Embryonic facial prominence (tissue), 1 donor: ENCODE measurements around the gene ZDHHC9.

ENCODE experiments used
- DNase-seq: peaks from one replicate; pipeline ENCODE4 v3.0.0-alpha.2; 2016; ENCODE audit errors: extremely low spot score

ZDHHC9 gene

DNA sequence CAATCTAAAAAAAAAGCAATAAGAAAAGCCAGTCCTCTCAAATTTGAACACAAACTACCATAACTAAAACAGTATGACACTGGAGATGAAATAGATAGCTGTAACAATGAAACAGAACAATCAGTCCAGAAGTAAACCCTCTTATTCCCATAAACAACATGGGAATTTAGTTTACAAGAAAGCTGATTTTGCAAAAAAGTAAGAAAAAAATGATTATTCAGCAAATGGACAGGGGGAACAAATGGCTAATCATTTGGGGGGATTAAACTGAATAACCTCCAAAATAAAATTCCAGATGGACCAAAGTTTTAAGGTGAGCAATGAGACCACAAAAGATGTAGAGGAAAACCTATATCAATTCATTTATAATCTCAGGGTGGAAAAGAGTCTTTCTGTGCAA lies 80.0 kb downstream of the ZDHHC9 start:
- DNase-seq = no peak

DNA sequence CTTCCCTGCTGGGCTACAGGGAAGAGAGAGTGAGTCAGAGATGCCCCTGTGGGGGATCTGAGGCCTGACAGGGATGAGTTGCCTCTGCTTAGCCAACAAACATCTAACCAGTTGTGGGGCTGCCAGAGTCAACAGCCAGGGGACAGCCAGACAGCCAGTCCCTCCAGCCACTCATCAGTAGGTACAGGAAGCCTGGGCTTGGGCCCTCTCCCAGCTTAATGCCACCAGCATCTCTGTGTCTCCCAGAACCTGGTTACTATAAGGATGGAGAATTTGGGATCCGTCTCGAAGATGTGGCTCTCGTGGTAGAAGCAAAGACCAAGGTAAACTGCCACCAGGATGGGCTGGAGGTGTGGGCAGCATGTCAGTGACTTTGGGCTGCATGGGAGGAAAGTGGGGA lies 81.2 kb downstream of the ZDHHC9 start:
- DNase-seq = no peak

DNA sequence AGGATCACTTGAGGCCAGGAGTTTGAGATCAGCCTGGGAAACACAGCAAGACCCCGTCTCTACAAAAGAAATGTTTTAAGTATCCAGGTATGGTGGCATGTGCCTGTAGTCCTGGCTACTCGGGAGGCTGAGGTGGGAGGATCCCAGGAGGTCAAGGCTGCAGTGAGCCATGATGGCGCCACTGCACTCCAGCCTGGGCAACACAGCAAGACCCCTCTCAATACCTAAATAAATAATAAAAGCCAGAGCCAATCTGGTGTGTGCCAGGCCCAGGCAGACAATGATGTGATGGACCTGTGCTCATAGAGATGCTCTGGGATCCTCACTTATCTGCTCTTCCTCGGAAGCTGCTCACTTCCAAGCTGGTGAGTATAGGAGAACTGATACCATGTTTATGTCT lies 82.1 kb downstream of the ZDHHC9 start:
- DNase-seq = no peak

DNA sequence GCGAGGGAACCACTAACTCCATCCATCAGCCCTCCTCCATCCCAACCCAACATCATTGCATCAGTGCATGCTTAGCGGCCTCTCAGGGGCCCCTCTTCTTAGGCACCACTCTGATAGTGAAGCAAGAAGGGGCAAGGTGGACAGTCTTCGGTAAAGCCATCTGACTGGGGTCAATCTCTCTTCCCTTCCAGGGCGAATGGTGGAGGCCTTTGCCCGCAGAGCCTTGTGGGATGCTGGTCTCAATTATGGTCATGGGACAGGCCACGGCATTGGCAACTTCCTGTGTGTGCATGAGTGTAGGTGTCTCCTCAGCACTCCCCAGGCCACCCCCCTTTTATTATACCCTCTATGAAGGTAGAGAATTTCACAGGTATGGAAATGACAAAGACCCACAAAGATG lies 82.7 kb downstream of the ZDHHC9 start:
- DNase-seq = no peak

DNA sequence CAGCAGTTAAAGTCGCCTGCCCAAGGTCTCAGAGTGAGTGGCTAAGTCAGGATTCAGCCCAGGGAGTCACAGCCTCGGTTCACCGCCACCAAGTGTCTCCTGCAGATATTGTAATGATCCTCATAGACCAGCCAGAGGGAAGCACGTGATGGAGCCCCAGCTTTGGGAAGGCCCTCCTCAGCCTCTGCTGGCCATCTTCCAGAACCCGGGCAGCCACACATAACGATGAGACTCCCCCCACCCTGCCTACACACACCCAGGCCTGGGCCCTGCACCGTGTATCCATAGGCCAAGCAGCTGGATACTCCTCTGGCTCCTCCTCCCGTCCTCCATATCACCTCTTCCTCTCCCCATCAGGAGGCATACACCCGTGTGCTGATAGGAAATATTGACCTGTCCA lies 83.5 kb downstream of the ZDHHC9 start:
- DNase-seq = no peak

DNA sequence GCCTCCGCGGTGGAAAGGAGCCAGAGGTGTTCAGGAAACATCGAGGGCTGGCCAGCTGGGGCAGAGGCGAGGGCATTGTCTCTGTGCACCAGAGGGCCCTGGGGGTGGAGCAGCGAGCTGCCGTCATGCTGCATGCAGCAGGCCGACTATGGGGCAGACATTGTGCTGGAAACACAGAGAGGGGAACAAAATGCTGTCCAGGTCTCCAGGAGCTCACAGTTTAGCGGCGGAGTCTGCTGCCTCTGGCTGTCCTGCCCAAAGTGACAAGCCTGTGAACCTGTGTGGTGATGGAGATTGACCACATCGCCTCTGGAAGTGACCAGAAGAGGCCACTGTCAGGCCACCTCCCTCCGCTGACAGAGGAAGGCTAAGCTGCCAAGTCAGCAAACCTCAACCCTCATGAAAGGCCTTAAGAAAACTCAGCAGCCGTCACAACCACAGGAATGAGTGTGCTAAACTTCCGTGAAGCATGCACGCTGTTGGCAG lies 84.1 kb downstream of the ZDHHC9 start:
- peak; percentile 25 for DNase-seq

DNA sequence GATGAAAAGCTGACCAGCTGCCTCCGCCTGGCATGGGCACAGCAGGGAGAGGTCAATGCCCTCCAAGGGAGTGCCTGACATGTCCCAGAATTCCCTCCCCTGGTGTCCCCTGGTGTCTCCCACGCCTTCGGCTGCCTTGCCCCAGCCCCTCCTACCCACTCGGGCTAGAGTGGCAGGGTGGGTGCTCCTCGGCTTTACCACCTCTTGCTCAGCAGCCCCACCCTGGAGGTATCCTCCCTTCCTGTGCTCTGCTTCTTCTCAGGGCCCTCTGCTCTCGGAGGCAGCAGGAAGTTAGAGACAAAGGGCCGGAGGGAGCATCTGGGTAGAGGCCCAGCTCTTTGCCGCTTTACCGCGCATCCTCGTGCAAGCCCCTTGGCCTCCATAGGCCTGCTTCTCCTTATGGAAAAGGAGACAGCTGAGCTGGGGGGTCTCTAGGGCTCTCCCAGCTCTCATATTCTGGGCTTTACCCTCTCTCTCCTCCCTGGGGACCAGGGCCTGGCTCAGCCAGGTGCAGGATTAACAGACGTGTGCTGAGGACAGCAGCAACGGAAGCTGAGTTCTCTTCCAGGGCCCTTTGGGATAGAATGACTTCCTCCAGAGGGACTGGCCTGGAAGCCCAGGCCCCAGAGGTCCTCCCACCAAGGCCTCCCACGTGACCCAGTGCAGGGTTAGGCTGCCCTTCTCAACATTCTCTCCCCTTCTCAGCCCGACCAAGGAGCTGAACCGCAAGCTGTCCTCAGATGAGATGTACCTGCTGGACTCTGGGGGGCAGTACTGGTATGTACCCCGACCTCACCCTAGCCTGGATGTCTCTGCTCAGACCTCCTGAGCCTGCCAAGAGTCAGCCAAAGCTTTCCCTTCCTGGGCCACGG lies 87.7 kb downstream of the ZDHHC9 start:
- DNase-seq = no peak

DNA sequence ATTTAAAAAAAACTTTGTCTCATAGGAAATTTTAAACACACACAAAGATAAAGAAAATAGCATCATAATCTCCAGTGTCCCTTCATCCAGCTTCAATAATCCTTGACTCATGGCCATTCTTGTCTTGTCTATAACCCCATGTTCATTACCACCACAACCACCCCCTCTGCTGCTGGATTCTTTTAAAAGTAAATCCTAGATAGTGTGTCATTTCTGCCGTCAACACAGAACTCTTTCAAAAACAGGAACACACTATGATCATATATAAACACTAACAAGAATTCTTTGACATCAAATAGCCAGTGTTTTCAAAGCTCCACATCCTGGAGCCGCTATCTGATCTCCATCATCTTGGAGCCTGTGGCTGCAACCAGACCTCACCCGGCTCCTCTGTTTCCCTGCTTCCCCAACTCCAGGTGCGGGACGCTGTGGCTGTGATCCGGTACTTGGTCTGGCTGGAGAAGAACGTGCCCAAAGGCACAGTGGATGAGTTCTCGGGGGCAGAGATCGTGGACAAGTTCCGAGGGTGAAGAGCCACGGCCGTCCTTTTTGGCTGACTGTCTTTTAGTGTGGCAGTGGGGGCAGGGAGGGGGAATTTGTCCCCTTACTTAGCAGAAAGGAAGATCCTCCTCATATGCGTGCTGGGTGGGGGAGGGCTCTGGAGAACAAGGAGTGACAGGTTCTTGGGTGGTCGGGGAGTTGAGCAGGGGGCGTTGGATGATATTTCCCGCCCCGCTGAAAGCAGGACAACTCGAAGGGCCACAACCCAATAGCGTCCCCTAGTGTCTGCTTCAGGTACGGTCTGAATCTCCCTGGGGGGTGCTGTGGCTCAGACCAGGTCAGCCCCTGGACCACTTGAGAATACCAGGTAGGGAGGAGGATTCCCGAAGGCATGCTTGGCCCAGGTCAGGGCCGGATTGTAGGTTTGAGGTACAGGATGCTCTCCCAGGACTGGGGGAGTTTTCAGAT lies 89.3 kb downstream of the ZDHHC9 start:
- DNase-seq = no peak
